ENCODE measurements around the gene PSMA6. TPM values are rescaled to one million over a fixed set of nuclear protein-coding genes. Genes with fewer than 3 reads are reported as not detected.

Gene PSMA6
- total and polyA plus RNA-seq, 2 of the 13 experiments (the other 11 are each of a cell fraction or from before 2014, with no cell fraction given): 525 to 1,109 TPM

GRCh38 chr14:35346738-35347322, 54.6 kb downstream of the PSMA6 start (continued):
- TF ChIP-seq, protein P1, sequence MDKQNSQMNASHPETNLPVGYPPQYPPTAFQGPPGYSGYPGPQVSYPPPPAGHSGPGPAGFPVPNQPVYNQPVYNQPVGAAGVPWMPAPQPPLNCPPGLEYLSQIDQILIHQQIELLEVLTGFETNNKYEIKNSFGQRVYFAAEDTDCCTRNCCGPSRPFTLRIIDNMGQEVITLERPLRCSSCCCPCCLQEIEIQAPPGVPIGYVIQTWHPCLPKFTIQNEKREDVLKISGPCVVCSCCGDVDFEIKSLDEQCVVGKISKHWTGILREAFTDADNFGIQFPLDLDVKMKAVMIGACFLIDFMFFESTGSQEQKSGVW (CRISPR knock-in tag; IDR thresholded peaks at IDR 0.05; ENCODE audit: borderline replicate concordance): peak; percentile 31; the same call in 1 of the 2 replicates
- TF ChIP-seq ATM (IDR thresholded peaks at IDR 0.05; ENCODE audit: borderline replicate concordance) (no peak), ZSCAN5A (CRISPR knock-in tag; IDR thresholded peaks at IDR 0.05; ENCODE audit: borderline replicate concordance) (no peak), KLF9 (CRISPR knock-in tag; IDR thresholded peaks at IDR 0.05; ENCODE audit: low read depth) (no peak), IKZF4 (CRISPR knock-in tag; IDR thresholded peaks at IDR 0.05; ENCODE audit: borderline replicate concordance, low read depth, not compliant biosample characterization) (no peak), NAIF1 (CRISPR knock-in tag; IDR thresholded peaks at IDR 0.05; ENCODE audit: borderline replicate concordance) (peak; percentile 3; the same call in 1 of the 2 replicates), ZNF251 (CRISPR knock-in tag; IDR thresholded peaks at IDR 0.05) (no peak; the same call in 1 of the 2 replicates), GATAD1 (CRISPR knock-in tag; IDR thresholded peaks at IDR 0.05) (no peak), ZNF232 (CRISPR knock-in tag; IDR thresholded peaks at IDR 0.05; ENCODE audit: borderline replicate concordance) (no peak), REXO4 (CRISPR knock-in tag; IDR thresholded peaks at IDR 0.05; ENCODE audit: borderline replicate concordance) (no peak), SAFB2 (CRISPR knock-in tag; IDR thresholded peaks at IDR 0.05; ENCODE audit: borderline replicate concordance, low read depth) (no peak; the same call in 1 of the 2 replicates), SPEN (CRISPR knock-in tag; IDR thresholded peaks at IDR 0.05; ENCODE audit: low read depth) (no peak), GLI4 (CRISPR knock-in tag; IDR thresholded peaks at IDR 0.05; ENCODE audit: borderline replicate concordance) (no peak; the same call in 1 of the 2 replicates), GZF1 (CRISPR knock-in tag; IDR thresholded peaks at IDR 0.05) (no peak), YEATS2 (CRISPR knock-in tag; IDR thresholded peaks at IDR 0.05; ENCODE audit: borderline replicate concordance) (no peak), ZKSCAN1 (IDR thresholded peaks at IDR 0.05; ENCODE audit: low read length) (no peak; the same call in 1 of the 2 replicates), STAT6 (CRISPR knock-in tag; IDR thresholded peaks at IDR 0.05; ENCODE audit: borderline replicate concordance) (no peak; the same call in 1 of the 2 replicates), POLR2AphosphoS2 (IDR thresholded peaks at IDR 0.05; ENCODE audit: low read depth, low read length) (no peak), ZNF781 (CRISPR knock-in tag; IDR thresholded peaks at IDR 0.05; ENCODE audit: borderline replicate concordance, not compliant biosample characterization) (no peak), ZNF792 (CRISPR knock-in tag; IDR thresholded peaks at IDR 0.05) (no peak), RBAK (CRISPR knock-in tag; IDR thresholded peaks at IDR 0.05) (no peak), HNRNPUL1 (IDR thresholded peaks at IDR 0.05; ENCODE audit: low read depth, low read length) (no peak)
- TF ChIP-seq, protein P2, sequence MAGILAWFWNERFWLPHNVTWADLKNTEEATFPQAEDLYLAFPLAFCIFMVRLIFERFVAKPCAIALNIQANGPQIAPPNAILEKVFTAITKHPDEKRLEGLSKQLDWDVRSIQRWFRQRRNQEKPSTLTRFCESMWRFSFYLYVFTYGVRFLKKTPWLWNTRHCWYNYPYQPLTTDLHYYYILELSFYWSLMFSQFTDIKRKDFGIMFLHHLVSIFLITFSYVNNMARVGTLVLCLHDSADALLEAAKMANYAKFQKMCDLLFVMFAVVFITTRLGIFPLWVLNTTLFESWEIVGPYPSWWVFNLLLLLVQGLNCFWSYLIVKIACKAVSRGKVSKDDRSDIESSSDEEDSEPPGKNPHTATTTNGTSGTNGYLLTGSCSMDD (CRISPR knock-in tag; IDR thresholded peaks at IDR 0.05): no peak
